ENCODE data around the gene HERC4. TPM values are rescaled to one million over a fixed set of nuclear protein-coding genes. Genes with fewer than 3 reads are reported as not detected.

HERC4 gene
- total RNA-seq, 2 experiments from 2014 or later: 34.2 to 72.6 TPM

DNA sequence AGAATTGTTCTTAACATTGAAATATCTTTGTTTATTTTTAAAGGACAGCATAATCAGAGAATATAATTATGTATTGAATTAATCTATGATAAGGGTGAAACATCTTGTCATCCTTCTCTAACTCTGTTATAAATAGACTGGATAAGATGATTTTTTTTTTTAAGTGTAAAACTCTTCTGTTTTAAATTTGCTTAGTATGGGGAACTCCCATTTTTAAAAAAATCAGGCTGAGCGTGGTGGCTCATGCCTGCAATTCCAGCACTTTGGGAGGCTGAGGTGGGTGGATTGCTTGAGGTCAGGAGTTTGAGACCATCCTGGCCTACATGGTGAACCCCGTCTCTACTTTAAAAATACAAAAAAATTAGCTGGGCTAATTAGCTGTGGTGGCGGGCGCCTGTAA lies 9.4 kb upstream of the HERC4 start:
- H3K9me3 ChIP-seq (ENCODE audit: low read length): no peaks in the 10 kb centered on the region
- no peaks in the 10 kb centered on the region for H3K36me3 ChIP-seq (ENCODE audit: insufficient read depth, low read length)
- no peak overlapping the region for H3K4me3 ChIP-seq (ENCODE audit: low read depth, low read length, poor library complexity, severe bottlenecking)
- intact Hi-C loops (cut with micrococcal nuclease; ENCODE audit: unreplicated experiment): no loop called here
- H2AFZ ChIP-seq (ENCODE audit: low read length): no peak overlapping the region
- no peaks in the 10 kb centered on the region for H3K79me2 ChIP-seq (ENCODE audit: insufficient read depth, low read depth, low read length)
- no peak overlapping the region for H3K27ac ChIP-seq (ENCODE audit: low read depth, low read length, poor library complexity, severe bottlenecking)
- ChIA-PET CTCF (ENCODE audit: unreplicated experiment) (no interaction called here), POLR2A (interaction anchor here (0.7 to 1.0 kb wide), 5 partner anchors 9 to 71 kb away, joined by 3 to 5 read pairs (median 3); no protein-coding TSS in a partner anchor)
- H4K20me1 ChIP-seq (ENCODE audit: insufficient read depth, low read length): no peaks in the 10 kb centered on the region
- H3K9me2 ChIP-seq (ENCODE audit: insufficient read depth, low read length): no peaks in the 10 kb centered on the region
- TF ChIP-seq, protein P1, sequence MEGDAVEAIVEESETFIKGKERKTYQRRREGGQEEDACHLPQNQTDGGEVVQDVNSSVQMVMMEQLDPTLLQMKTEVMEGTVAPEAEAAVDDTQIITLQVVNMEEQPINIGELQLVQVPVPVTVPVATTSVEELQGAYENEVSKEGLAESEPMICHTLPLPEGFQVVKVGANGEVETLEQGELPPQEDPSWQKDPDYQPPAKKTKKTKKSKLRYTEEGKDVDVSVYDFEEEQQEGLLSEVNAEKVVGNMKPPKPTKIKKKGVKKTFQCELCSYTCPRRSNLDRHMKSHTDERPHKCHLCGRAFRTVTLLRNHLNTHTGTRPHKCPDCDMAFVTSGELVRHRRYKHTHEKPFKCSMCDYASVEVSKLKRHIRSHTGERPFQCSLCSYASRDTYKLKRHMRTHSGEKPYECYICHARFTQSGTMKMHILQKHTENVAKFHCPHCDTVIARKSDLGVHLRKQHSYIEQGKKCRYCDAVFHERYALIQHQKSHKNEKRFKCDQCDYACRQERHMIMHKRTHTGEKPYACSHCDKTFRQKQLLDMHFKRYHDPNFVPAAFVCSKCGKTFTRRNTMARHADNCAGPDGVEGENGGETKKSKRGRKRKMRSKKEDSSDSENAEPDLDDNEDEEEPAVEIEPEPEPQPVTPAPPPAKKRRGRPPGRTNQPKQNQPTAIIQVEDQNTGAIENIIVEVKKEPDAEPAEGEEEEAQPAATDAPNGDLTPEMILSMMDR (conservative IDR thresholded peaks at IDR 0.05; ENCODE audit: low read length): no peak
- no peak for TF ChIP-seq EZH2phosphoT487 (IDR thresholded peaks at IDR 0.05; ENCODE audit: borderline replicate concordance, low read depth, low read length)
- no peak for DNase-seq (ENCODE audit: low spot score)
- no TSS peak for BruUV-seq (replicated peaks)
- H3K4me2 ChIP-seq (ENCODE audit: low read length): no peak overlapping the region
- no peaks in the 10 kb centered on the region for H3K4me1 ChIP-seq (ENCODE audit: insufficient read depth, low read length, poor library complexity, severe bottlenecking)

DNA sequence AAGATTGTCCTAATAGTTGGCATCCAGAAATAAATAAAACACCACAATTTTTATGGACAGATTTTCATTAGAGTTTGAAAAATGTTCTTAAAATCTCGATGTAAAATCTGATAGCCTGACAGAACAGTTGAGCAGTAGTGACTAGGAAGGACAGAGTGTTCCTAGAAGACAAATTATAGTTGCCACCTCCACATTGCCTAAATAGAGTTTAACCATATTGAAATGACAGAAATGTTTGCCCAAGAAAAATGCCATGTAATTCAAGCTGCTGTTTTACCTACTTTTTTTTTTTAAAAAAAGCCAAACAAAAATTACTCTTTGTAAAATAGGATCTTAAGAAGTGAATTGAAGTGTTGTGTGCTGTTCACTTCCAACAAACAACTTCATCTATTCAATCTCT lies 8.9 kb upstream of the HERC4 start:
- no peaks in the 10 kb centered on the region for H3K36me3 ChIP-seq (ENCODE audit: insufficient read depth, low read length)
- no peaks in the 10 kb centered on the region for H3K9me3 ChIP-seq (ENCODE audit: low read length)
- POLR2A ChIA-PET: interaction anchor here (0.7 to 1.0 kb wide), 4 partner anchors 17 to 71 kb away, joined by 3 to 5 read pairs (median 3); no protein-coding TSS in a partner anchor
- no peaks in the 10 kb centered on the region for H3K9me2 ChIP-seq (ENCODE audit: insufficient read depth, low read length)
- intact Hi-C loops (cut with micrococcal nuclease; ENCODE audit: unreplicated experiment): no loop called here
- CTCF ChIA-PET (ENCODE audit: unreplicated experiment): no interaction called here
- H2AFZ ChIP-seq (ENCODE audit: low read length): no peak overlapping the region
- no TSS peak for BruUV-seq (replicated peaks)
- H4K20me1 ChIP-seq (ENCODE audit: insufficient read depth, low read length): no peaks in the 10 kb centered on the region
- no peak overlapping the region for H3K4me2 ChIP-seq (ENCODE audit: low read length)
- H3K27ac ChIP-seq (ENCODE audit: low read depth, low read length, poor library complexity, severe bottlenecking): no peak overlapping the region
- H3K4me1 ChIP-seq (ENCODE audit: insufficient read depth, low read length, poor library complexity, severe bottlenecking): no peaks in the 10 kb centered on the region
- TF ChIP-seq EZH2phosphoT487 (IDR thresholded peaks at IDR 0.05; ENCODE audit: borderline replicate concordance, low read depth, low read length): no peak
- TF ChIP-seq, protein P1 (conservative IDR thresholded peaks at IDR 0.05; ENCODE audit: low read length): no peak
- DNase-seq (ENCODE audit: low spot score): no peak
- no peaks in the 10 kb centered on the region for H3K79me2 ChIP-seq (ENCODE audit: insufficient read depth, low read depth, low read length)
- H3K4me3 ChIP-seq (ENCODE audit: low read depth, low read length, poor library complexity, severe bottlenecking): no peak overlapping the region

DNA sequence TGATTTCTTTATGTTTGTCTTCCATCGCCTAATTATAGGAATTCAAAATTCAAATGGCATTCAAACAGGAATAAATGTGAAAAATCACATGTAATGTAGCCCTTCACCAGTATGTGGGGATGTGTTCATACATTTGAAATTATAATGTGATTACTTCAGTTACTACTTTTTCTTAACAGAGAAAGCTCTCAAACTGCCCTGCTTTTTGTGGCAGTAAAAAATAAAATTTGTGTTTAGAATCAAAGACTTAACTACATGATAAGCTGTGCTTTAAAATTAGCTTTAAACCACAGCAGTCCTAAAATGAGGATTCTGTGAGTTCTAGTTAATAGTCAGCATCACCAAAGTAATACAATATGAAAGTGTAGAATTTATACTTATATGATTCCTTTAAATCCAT lies 7.8 kb upstream of the HERC4 start:
- ChIA-PET POLR2A (no interaction called here), CTCF (ENCODE audit: unreplicated experiment) (interaction anchor here (0.5 kb wide), 1 partner anchor 233 kb away, joined by 6 read pairs; no protein-coding TSS in a partner anchor)
- no peak overlapping the region for H3K27ac ChIP-seq (ENCODE audit: low read depth, low read length, poor library complexity, severe bottlenecking)
- no peaks in the 10 kb centered on the region for H3K9me2 ChIP-seq (ENCODE audit: insufficient read depth, low read length)
- H3K79me2 ChIP-seq (ENCODE audit: insufficient read depth, low read depth, low read length): no peaks in the 10 kb centered on the region
- H3K9me3 ChIP-seq (ENCODE audit: low read length): no peaks in the 10 kb centered on the region
- H3K4me2 ChIP-seq (ENCODE audit: low read length): no peak overlapping the region
- no peak overlapping the region for H3K4me3 ChIP-seq (ENCODE audit: low read depth, low read length, poor library complexity, severe bottlenecking)
- no peak overlapping the region for H2AFZ ChIP-seq (ENCODE audit: low read length)
- DNase-seq (ENCODE audit: low spot score): no peak
- no peaks in the 10 kb centered on the region for H3K36me3 ChIP-seq (ENCODE audit: insufficient read depth, low read length)
- H4K20me1 ChIP-seq (ENCODE audit: insufficient read depth, low read length): no peaks in the 10 kb centered on the region
- no TSS peak for BruUV-seq (replicated peaks)
- intact Hi-C loops (cut with micrococcal nuclease; ENCODE audit: unreplicated experiment): no loop called here
- no peaks in the 10 kb centered on the region for H3K4me1 ChIP-seq (ENCODE audit: insufficient read depth, low read length, poor library complexity, severe bottlenecking)
- no peak for TF ChIP-seq EZH2phosphoT487 (IDR thresholded peaks at IDR 0.05; ENCODE audit: borderline replicate concordance, low read depth, low read length)
- TF ChIP-seq, protein P1 (conservative IDR thresholded peaks at IDR 0.05; ENCODE audit: low read length): peak; percentile 55
